ENCODE measurements around the gene KCND2.
"Not testable (repeated sequence)": the region's sequence is repeated elsewhere in the genome, so short reads cannot be mapped to it uniquely, and the experiment has no call there.

Gene KCND2

GRCh38 chr7:120743128-120743527 lies 470.2 kb downstream of the KCND2 start:
- no peak for DNase-seq (ENCODE audit: low read depth)

GRCh38 chr7:120760050-120760449 lies 487.1 kb downstream of the KCND2 start:
- no peak for DNase-seq (ENCODE audit: low read depth)

GRCh38 chr7:120760851-120761250 lies 487.9 kb downstream of the KCND2 start:
- no peak for DNase-seq (ENCODE audit: low read depth)

GRCh38 chr7:120770206-120770605 lies 497.2 kb downstream of the KCND2 start:
- no peak for DNase-seq (ENCODE audit: low read depth)

- DNase-seq (ENCODE audit: low read depth), result no peak
Measured at GRCh38 chr7:120774481-120774880, 501.5 kb downstream of the KCND2 start.

GRCh38 chr7:120775755-120776154 lies 502.8 kb downstream of the KCND2 start:
- DNase-seq (ENCODE audit: low read depth), result no peak

GRCh38 chr7:120779078-120779477 lies 506.1 kb downstream of the KCND2 start:
- DNase-seq (ENCODE audit: low read depth), result not testable (repeated sequence)

GRCh38 chr7:120780451-120780850 lies 507.5 kb downstream of the KCND2 start:
- DNase-seq (ENCODE audit: low read depth), result not testable (repeated sequence)

GRCh38 chr7:120780938-120781337 lies 508.0 kb downstream of the KCND2 start:
- no peak for DNase-seq (ENCODE audit: low read depth)

GRCh38 chr7:120781924-120782323 lies 508.9 kb downstream of the KCND2 start:
- DNase-seq (ENCODE audit: low read depth), result not testable (repeated sequence)

GRCh38 chr7:120783273-120783672 lies 510.3 kb downstream of the KCND2 start:
- DNase-seq (ENCODE audit: low read depth), result no peak

- DNase-seq (ENCODE audit: low read depth), result no peak
Measured at GRCh38 chr7:120783721-120784120, 510.7 kb downstream of the KCND2 start.

GRCh38 chr7:120785095-120785494 lies 512.1 kb downstream of the KCND2 start:
- no peak for DNase-seq (ENCODE audit: low read depth)

- no peak for DNase-seq (ENCODE audit: low read depth)
Measured at GRCh38 chr7:120792091-120792860, 519.3 kb downstream of the KCND2 start.

- DNase-seq (ENCODE audit: low read depth), result no peak
Measured at GRCh38 chr7:120792861-120793130, 519.8 kb downstream of the KCND2 start.

- DNase-seq (ENCODE audit: low read depth), result no peak
Measured at GRCh38 chr7:120793213-120793936, 520.4 kb downstream of the KCND2 start.

- no peak for DNase-seq (ENCODE audit: low read depth)
Measured at GRCh38 chr7:120794106-120794729, 521.2 kb downstream of the KCND2 start.

GRCh38 chr7:120797026-120797645 lies 524.2 kb downstream of the KCND2 start:
- DNase-seq (ENCODE audit: low read depth), result no peak

GRCh38 chr7:120799147-120799546 lies 526.2 kb downstream of the KCND2 start:
- no peak for DNase-seq (ENCODE audit: low read depth)

Measured in GM04503 (cell line).